CD4-positive, alpha-beta T cell treated with Interleukin-15 for 4 hours (primary cell): ENCODE measurements around the gene MCMBP.
"Not testable (repeated sequence)": the region's sequence is repeated elsewhere in the genome, so short reads cannot be mapped to it uniquely, and the experiment has no call there.

Source experiments
- DNase-seq: peaks from one replicate; pipeline ENCODE4 v3.0.0-alpha.2; 2020; ENCODE audit warnings: low spot score

Gene MCMBP

DNA sequence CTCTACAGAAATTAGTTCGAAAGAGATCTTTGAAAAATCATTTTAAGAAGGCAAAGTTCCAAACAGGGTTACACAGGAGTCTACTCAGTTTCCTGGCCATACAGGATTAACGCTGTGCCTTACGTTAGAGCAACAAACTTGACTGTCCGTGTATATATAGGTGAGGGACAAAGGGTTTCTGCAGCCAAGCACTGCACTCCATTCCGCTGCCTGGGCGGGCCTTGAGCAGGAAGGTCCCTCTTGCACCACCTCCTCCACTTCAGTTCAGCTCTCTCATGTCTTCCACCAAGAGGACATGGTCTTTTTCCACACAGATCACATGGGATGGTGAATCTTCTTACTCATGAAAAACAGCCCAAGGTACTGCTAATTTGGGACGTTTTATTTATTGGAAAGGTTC lies 43.2 kb downstream of the MCMBP start:
- no peak for DNase-seq

DNA sequence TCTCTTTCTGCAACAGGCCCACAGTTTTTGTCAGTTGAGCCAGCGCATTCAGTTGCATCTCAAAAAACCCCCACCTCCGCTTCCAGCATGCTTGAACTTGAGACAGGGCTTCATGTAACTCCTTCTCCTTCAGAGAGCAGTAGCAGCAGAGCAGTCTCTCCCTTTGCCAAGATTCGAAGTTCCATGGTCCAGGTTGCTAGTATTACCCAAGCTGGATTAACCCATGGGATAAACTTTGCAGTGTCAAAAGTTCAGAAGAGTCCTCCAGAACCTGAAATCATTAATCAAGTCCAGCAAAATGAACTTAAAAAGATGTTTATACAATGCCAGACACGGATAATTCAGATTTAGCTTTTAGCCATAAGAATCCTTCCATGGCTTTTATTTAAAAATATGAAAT lies 45.2 kb downstream of the MCMBP start:
- no peak for DNase-seq

DNA sequence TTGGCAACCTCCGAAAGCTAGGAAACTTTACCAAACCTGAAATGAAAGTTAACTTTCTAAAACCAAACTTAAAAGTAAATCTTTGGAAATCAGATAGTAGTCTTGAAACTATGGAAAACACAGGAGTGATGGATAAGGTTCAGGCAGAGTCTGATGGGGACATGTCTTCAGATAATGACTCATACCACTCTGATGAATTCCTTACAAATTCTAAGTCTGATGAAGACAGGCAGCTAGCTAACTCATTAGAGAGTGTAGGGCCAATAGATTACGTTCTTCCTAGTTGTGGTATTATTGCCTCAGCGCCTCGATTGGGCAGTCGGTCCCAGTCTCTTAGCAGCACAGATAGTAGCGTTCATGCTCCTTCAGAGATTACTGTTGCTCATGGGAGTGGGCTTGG lies 45.9 kb downstream of the MCMBP start:
- no peak for DNase-seq

DNA sequence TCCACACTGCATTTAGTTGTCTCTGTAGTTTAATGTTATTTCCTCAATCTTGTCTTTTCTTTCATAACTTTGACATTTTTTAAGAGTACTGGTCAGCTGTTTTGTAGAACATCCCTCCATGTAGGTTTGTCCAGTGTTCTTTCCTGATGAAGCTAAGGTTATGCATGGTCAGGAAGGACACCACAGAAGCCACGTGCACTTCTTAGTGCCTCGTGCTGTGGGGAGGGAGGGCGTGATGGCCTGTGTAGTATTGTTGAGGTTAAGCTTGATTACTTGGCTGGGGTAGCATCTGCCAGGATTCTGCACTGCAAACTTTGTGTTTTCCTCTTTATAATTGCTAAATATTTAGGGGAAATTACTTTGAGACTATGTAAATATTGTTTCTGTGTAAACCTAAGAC lies 48.3 kb downstream of the MCMBP start:
- no peak for DNase-seq

DNA sequence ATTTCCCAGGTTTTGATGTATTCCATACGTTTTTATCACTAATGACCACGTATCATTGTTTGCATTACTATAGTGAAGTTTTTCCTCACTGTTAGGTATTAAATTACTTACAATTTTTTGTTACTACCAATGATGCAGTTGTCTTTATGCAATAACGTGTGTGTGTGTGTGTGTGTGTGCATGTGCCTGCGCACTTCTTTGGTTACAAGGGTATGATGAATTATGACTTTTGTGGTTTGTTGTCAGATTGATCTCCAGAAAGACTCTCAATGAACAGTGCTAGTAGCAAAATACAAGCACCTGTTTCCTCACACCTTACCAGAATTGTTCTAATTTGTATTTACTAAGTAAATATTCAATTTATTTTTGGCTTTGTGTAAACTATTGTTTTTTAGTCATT lies 51.5 kb downstream of the MCMBP start:
- no peak for DNase-seq

- DNase-seq, result no peak
Measured at GRCh38 chr10:119818889-119819270, 53.8 kb downstream of the MCMBP start.

DNA sequence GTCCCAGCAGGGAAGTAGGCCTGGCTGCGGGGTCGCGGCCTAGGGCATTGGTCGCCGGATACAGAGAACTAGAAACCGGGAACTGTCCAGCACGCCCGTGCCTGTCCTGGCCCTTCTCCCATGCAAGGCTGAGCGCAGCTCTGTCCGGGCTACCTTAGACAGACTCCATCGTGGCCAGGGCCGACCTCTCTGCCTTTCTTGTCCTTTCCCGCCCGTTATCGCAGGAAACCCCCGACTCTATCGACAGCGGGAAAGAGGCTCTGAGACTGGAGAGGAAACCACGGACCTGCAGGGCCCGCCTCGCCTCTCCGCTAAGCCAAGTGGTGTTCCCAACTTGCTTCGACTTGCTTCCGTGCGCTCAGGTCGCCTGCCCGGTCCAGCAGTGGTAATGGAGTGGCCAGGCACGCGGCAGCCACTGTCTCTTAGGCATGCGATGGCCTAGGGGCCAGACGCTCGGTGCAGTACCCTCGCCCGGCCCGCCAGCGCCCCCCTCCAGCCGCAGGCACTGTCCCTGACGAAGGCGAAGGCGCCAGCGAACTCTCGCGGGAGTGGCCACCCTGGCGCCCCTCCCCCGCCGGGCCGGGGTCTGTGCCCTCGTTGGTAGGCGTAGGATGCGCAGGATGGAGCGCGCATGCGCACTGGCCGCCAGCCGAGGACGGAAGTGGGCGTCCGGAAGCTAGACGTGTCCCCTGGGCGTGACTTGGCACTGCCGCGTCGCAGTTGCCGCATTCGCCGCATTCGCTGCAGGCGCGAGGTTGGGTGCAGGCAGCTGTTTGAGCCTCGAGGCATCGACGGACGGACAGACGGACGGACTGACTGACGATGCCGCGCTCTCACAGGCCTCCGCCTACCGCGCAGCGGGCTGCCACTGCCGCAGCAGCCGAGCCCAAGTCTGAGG lies 54.4 kb downstream of the MCMBP start:
- peak; percentile 13 for DNase-seq

DNA sequence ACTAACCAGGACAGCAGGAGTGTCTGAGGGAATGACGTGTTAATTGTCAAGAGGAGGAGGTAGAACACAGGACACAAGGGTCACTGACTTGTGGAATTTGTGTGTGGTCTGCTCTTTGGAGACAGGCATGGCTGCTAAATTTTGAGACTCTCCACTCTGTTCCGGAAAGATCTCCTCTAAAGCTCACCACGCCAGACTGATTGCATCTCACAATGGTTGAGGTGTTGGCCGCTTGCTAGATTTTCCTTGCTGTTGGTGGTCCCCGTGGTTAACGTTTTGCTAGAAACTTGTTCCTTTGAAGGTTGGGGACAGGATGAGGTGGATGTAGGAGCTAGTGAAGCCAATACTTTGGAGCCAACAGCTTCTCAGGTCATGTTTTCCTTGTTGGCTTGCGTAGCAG lies 57.0 kb downstream of the MCMBP start:
- DNase-seq, result no peak

- no peak for DNase-seq
Measured at GRCh38 chr10:119812684-119813083, 60.0 kb downstream of the MCMBP start.

- DNase-seq, result no peak
Measured at GRCh38 chr10:119811122-119811521, 61.5 kb downstream of the MCMBP start.

DNA sequence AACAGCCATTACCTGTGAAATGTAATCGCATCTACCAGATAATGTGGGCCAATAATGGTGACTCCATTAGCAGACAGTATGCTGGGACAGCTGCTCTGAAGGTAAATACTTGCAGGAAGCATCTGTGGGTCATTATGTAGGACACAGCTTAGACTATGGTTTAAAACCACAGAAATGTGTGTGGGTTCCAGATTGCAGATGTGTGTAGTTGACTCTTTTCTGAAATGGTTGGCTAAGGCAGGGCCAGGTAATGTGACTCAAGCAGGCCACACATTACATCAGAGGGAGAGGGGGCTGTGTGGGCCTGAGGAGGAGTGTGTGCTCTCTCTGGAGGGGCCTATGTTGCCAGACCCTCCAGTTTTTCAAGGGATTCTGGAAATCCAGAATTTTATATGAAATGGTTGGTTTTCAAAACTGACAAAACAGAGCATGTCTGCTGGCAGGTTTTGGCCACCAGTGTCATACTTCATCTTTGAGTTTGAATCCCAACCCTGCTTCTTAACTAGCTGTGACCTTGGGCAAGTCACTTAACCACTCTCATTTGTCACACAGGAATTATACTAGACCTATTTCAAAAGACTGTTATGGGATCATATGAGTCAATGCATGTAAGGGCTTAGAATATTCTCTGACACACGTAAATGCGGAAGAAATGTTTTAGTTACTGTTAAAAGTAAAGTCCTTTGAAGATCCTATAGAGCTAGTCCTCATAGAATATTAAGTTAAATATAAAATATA lies 64.5 kb downstream of the MCMBP start:
- no peak for DNase-seq

DNA sequence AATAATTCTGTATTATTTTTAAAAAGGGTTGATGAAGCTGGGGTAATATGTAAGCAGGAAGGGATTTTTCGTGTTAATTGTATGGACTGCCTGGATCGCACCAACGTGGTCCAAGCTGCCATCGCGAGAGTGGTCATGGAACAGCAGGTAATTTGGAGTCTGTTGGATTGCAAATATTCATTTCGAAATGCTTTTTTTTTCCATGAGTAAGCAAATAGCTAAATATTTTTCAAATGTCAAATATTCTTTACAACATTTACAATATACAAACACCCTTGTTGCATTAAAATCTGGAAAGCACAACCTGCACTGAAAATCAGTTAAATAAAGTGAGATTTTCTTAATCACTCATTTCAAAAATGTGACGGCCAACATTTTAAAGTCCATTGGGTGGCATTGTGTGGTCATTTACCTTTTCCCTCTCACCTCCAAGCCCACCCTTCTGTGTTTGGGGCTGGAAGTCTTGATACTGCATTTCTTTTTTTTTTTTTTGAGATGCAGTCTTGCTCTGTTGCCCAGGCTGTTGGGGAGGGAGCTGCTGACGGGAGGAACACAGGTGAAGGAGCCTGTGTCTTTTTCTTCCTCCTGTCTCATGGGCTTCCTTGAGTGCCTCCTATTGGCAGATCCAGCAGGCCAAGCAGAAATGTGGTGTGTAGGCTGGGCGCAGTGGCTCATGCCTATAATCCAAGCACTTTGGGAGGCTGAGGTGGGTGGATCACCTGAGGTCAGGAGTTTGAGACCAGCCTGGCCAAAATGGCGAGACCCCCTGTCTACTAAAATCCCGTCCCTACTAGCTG lies 66.1 kb downstream of the MCMBP start:
- no peak for DNase-seq

DNA sequence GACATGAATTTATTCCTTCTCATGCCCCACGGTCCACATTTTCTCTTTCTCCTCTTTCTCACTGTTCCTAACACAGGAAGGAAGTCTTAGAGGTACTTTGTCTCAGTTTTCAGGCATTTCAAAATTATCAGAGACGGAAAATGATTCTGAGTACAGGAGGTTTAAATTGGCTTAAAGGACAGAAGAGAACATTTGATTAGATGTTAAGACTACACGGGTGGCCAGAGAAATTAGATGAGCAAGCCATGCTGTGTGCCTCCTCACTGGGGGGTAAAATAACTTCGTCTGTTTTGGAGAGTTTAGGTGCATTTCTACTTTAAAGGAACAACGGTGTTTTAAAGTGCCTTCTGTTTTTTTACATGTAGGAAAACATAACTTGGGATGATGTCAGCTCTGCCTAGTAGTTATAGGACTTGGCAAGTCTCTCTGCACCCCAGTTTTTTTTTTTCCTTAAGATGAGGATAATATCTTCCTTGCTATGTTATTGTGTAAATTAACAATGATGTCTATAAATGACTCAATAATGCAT lies 66.9 kb downstream of the MCMBP start:
- no peak for DNase-seq

DNA sequence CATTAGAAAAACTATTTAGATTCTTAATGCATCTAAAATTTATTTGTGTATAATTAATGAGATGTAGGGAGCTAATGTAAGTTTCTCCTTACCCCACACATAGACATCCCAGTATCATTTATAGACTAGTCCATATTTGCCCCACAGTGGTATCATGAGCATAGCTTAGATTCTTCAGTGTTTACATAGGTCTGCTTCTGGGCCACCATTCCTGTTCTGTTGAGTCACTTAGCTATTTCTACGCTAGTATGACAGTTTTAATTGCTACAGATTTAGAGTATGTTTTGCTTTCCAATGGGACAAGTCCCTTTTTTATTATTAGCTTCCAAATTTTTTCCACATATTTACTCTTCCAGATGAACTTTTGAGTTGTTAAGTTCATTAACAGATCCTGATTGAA lies 69.4 kb downstream of the MCMBP start:
- no peak for DNase-seq

DNA sequence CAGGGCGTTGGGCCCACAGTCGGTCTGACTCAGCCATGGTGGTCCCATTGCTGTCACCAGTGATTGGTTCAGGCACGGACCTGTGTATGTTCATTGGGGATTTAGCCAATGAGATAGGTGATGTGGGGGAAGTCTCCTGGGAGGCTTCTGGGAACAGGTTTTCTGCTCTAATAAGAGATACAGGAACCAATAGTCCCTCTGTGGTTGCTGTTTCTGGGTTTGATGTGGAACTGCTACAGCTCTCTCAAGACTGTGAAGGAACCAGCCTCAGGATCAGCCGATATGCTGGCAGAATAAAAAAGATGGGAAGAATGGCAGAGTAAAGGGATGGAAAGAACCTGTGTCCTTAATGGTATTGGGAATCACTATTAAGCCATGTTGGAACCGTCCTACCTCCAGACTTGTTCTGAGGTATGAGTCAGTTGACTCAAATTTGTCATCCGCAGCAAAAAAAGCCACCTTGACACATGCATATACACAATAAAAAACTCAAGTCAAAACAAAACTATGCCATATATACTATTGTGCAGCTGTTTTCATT lies 70.6 kb downstream of the MCMBP start:
- no peak for DNase-seq

DNA sequence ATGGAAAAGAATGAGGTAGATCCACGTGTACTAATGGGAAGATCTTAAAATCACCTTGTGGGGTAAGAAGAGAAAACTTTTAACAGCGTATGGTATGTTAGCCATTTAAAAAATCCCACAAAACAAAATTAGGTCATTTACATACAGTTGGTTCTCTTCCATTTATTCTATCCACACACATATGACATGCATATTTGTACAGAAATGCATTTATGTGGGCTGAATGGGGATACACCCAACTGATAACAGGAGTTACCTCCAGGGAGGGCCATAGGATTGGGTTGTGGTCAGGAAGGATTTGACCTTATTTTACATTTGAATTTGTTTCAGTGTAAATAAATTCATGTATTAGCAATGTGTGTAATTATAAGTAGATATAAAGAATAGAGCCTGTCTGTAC lies 71.5 kb downstream of the MCMBP start:
- no peak for DNase-seq

GRCh38 chr10:119796039-119796438 lies 76.6 kb downstream of the MCMBP start:
- DNase-seq, result no peak

DNA sequence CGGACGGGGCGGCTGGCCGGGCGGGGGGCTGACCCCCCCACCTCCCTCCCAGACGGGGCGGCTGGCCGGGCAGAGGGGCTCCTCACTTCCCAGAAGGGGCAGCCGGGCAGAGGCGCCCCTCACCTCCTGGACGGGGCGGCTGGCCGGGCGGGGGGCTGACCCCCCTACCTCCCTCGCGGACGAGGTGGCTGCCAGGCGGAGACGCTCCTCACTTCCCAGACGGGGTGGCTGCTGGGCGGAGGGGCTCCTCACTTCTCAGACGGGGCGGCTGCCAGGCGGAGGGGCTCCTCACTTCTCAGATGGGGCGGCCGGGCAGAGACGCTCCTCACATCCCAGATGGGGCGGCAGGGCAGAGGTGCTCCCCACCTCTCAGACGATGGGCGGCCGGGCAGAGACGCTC lies 77.5 kb downstream of the MCMBP start:
- DNase-seq, result not testable (repeated sequence)

- no peak for DNase-seq
Measured at GRCh38 chr10:119786117-119786769, 86.4 kb downstream of the MCMBP start.

- DNase-seq, result peak; percentile 2
Measured at GRCh38 chr10:119784340-119785067, 88.1 kb downstream of the MCMBP start.

- no peak for DNase-seq
Measured at GRCh38 chr10:119783665-119784027, 89.0 kb downstream of the MCMBP start.
